Measurements from ENCODE around the gene GPR137.

Gene GPR137

DNA sequence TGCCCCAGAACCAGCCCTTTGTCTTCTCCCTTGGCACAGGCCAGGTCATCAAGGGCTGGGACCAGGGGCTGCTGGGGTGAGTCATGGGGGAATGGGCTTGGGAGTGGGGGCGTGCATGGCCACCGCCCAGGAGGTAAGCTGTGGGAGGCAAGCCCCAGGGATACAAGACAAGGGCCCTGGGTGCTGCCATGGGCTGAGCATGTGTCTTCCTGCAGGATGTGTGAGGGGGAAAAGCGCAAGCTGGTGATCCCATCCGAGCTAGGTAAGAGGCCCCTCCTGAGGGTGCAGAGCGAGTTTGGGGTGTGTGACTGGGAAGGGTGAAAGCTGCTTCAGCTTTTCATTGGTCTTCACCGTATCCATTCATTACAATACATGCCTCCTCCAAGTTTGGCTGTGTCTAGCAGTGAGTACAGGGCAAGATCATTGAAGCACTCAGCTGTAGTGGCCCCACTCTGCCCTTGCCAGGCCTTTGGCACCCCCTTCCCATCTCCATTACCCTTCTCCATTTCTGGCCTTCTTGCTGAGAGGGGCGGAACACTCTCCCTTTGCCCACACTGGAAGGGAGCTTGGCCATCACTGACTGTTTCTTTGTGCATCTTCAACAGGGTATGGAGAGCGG lies 42.3 kb upstream of the GPR137 start:
- TF ChIP-seq POLR2AphosphoS5 (IDR thresholded peaks at IDR 0.05; ENCODE audit: low read depth, low read length) (peak; percentile 64), TAF1 (IDR thresholded peaks at IDR 0.05; ENCODE audit: borderline replicate concordance, insufficient read depth, low read length) (no peak)

DNA sequence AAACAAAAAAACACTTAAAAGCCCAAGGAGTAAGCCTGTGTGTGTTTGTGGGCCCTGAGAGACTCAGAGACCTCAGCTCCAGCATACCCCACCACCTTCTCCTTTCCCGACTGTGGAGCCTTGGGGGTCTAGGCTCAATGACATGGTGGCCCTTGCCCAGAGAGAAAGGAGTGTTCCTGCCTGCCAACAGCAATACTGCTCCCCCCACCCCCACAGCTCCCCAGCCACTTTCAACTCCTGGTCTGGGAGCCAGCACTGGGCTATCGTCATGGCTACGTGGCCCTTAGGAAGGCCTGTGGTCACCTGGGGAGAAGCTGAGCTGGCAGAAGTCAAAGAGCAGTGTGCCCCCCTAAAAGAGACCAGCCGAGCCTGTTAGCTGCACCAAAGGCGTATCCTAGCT lies 41.5 kb upstream of the GPR137 start:
- TF ChIP-seq TAF1 (IDR thresholded peaks at IDR 0.05; ENCODE audit: borderline replicate concordance, insufficient read depth, low read length) (no peak), SIN3A (IDR thresholded peaks at IDR 0.05; ENCODE audit: borderline replicate concordance, insufficient read depth, low read length) (no peak), POLR2AphosphoS5 (IDR thresholded peaks at IDR 0.05; ENCODE audit: low read depth, low read length) (no peak), FOXP2 (optimal IDR thresholded peaks at IDR 0.05; ENCODE audit: borderline replicate concordance, extremely low read depth, extremely low read length, insufficient read depth) (no peak)
- TF ChIP-seq, protein P1, sequence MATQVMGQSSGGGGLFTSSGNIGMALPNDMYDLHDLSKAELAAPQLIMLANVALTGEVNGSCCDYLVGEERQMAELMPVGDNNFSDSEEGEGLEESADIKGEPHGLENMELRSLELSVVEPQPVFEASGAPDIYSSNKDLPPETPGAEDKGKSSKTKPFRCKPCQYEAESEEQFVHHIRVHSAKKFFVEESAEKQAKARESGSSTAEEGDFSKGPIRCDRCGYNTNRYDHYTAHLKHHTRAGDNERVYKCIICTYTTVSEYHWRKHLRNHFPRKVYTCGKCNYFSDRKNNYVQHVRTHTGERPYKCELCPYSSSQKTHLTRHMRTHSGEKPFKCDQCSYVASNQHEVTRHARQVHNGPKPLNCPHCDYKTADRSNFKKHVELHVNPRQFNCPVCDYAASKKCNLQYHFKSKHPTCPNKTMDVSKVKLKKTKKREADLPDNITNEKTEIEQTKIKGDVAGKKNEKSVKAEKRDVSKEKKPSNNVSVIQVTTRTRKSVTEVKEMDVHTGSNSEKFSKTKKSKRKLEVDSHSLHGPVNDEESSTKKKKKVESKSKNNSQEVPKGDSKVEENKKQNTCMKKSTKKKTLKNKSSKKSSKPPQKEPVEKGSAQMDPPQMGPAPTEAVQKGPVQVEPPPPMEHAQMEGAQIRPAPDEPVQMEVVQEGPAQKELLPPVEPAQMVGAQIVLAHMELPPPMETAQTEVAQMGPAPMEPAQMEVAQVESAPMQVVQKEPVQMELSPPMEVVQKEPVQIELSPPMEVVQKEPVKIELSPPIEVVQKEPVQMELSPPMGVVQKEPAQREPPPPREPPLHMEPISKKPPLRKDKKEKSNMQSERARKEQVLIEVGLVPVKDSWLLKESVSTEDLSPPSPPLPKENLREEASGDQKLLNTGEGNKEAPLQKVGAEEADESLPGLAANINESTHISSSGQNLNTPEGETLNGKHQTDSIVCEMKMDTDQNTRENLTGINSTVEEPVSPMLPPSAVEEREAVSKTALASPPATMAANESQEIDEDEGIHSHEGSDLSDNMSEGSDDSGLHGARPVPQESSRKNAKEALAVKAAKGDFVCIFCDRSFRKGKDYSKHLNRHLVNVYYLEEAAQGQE (IDR thresholded peaks at IDR 0.05; ENCODE audit: insufficient read depth in 1 of 2, low read depth in 2 of 2, low read length in 2 of 2), result no peak

DNA sequence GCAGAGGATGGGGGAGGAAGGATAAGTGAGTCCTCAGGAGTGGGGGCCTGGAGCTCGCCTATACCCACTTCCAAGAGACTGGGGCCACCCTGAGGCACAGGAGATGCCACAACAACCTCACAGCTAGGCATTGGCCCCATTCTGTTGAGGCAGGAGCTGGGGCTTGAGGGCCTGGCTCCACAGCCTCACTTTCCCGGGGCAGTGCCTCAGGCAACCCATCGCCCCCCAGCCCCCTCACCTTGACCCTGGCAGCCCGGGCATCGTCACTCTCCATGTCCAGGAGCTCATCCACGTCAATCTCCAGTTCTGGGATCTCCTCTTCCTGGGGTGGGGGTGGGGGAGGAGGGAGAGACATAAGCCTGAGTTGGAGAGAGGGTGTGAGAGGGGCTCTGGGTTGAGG lies 40.7 kb upstream of the GPR137 start:
- TF ChIP-seq TAF1 (IDR thresholded peaks at IDR 0.05; ENCODE audit: borderline replicate concordance, insufficient read depth, low read length) (no peak), SIN3A (IDR thresholded peaks at IDR 0.05; ENCODE audit: borderline replicate concordance, insufficient read depth, low read length) (no peak)

DNA sequence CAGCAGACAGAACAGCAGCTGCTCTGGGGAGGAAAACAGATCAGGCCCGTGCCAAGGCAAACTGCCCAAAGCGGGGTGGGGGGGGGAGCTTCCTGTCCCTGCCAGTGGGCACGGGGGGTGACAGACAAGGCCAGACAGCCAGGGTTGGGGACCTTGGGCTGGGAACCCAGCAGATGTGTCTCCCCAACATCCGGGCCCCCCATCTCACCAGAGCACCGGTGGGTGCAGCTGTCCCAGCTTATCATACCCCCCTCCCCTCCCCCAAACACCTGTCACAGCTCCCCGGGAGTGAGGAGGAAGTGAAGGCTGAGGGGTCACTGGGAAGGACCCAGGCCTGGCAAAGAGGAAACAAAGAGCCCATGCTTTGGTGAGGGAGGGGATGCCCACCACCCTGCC lies 40.2 kb upstream of the GPR137 start:
- TF ChIP-seq POLR2AphosphoS5 (IDR thresholded peaks at IDR 0.05; ENCODE audit: low read depth, low read length) (no peak), TAF1 (IDR thresholded peaks at IDR 0.05; ENCODE audit: borderline replicate concordance, insufficient read depth, low read length) (no peak), FOXP2 (optimal IDR thresholded peaks at IDR 0.05; ENCODE audit: borderline replicate concordance, extremely low read depth, extremely low read length, insufficient read depth) (no peak), SIN3A (IDR thresholded peaks at IDR 0.05; ENCODE audit: borderline replicate concordance, insufficient read depth, low read length) (no peak; the same call in 1 of the 2 replicates)
- TF ChIP-seq, protein P1 (IDR thresholded peaks at IDR 0.05; ENCODE audit: insufficient read depth in 1 of 2, low read depth in 2 of 2, low read length in 2 of 2), result no peak

DNA sequence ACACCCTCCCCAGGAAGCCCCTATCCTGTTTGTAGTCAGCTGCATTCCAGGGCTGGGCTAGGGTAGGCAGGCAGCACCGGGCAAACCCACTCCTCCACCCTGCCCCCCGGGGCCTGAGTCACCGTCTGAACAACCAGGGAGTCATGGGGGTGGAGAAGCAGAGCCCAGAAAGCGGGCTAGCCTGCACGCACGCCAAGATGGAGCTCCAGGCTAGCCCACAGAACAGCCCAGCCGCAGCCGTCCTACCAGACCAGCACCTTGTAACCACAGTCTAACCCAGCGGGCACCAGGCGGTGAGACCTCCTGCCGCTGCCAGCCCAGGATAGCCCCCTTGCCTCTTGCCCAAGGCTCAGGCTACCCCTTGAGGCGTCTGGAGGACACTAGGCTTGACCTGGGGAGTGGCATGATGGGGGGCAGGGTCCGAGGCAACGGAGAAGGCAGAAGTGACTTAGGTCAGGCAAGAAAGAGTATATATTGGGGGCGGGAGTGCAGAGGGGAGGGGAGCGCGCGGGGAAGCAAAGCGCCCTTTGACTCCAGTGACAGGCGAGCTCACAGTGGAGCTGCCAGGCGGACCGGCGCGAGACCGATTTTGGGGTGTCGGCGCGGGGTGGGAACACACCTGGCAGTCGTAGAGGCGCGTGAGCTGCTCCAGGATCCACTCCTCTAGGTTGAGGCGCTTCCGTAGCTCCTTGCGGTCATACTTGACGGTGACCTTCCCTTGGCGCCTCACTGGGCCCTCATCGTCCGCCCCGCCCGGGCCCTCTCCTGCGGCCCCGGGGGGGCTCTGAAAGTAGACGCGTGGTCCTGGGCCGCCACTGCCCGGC lies 39.6 kb upstream of the GPR137 start:
- TF ChIP-seq, protein P1 (IDR thresholded peaks at IDR 0.05; ENCODE audit: insufficient read depth in 1 of 2, low read depth in 2 of 2, low read length in 2 of 2), result no peak
- peak; percentile 59; the same call in 1 of the 2 replicates for TF ChIP-seq TAF1 (IDR thresholded peaks at IDR 0.05; ENCODE audit: borderline replicate concordance, insufficient read depth, low read length)
- 0 out of 2 replicates have a peak, but pooled peaks have one; percentile 39 for TF ChIP-seq SIN3A (IDR thresholded peaks at IDR 0.05; ENCODE audit: borderline replicate concordance, insufficient read depth, low read length)
- TF ChIP-seq POLR2AphosphoS5 (IDR thresholded peaks at IDR 0.05; ENCODE audit: low read depth, low read length), result peak; percentile 40
- no peak for TF ChIP-seq FOXP2 (optimal IDR thresholded peaks at IDR 0.05; ENCODE audit: borderline replicate concordance, extremely low read depth, extremely low read length, insufficient read depth)
